ENCODE data around the gene ADAM33. TPM values are rescaled to one million over a fixed set of nuclear protein-coding genes. Genes with fewer than 3 reads are reported as not detected.

The ADAM33 gene
- total and polyA plus RNA-seq, 2 of the 8 experiments (the other 6 are each of a cell fraction or from before 2014, with no cell fraction given), result 4.2 to 6.0 TPM

- TF ChIP-seq GABPA (IDR thresholded peaks at IDR 0.05; ENCODE audit: borderline replicate concordance, insufficient read depth, low read length), result no peak
Measured at GRCh38 chr20:3728876-3729275, 47.1 kb upstream of the ADAM33 start (continued).

All from H1 (cell line).